Dedifferentiated amniotic fluid mesenchymal stem cell (primary cell): ENCODE data around the gene NINJ2.

Experiments
- DNase-seq: peaks from one replicate; pipeline ENCODE4 v3.0.0-alpha.2; 2016; ENCODE audit errors: extremely low spot score

Gene NINJ2

GRCh38 chr12:549476-550082 is 113.7 kb downstream of the NINJ2 start:
- DNase-seq, result no peak

- DNase-seq, result no peak
Measured at GRCh38 chr12:547883-548470, 115.3 kb downstream of the NINJ2 start.

GRCh38 chr12:546920-547845 is 116.1 kb downstream of the NINJ2 start:
- DNase-seq, result peak; percentile 38

GRCh38 chr12:546265-546919 is 116.9 kb downstream of the NINJ2 start:
- no peak for DNase-seq

- DNase-seq, result no peak
Measured at GRCh38 chr12:545835-546234, 117.4 kb downstream of the NINJ2 start.

GRCh38 chr12:544941-545635 is 118.2 kb downstream of the NINJ2 start:
- no peak for DNase-seq

GRCh38 chr12:544142-544541 is 119.1 kb downstream of the NINJ2 start:
- DNase-seq, result no peak

- DNase-seq, result no peak
Measured at GRCh38 chr12:543114-543451, 120.2 kb downstream of the NINJ2 start.

GRCh38 chr12:542395-543113 is 120.7 kb downstream of the NINJ2 start:
- no peak for DNase-seq

GRCh38 chr12:541676-542324 is 121.4 kb downstream of the NINJ2 start:
- DNase-seq, result no peak

- DNase-seq, result no peak
Measured at GRCh38 chr12:539540-540310, 123.5 kb downstream of the NINJ2 start.

- DNase-seq, result no peak
Measured at GRCh38 chr12:538731-539539, 124.3 kb downstream of the NINJ2 start.

- no peak for DNase-seq
Measured at GRCh38 chr12:537772-538171, 125.5 kb downstream of the NINJ2 start.

GRCh38 chr12:536751-537245 is 126.4 kb downstream of the NINJ2 start:
- no peak for DNase-seq

GRCh38 chr12:535396-535795 is 127.8 kb downstream of the NINJ2 start:
- DNase-seq, result no peak

GRCh38 chr12:534216-534615 is 129.0 kb downstream of the NINJ2 start:
- DNase-seq, result no peak

- no peak for DNase-seq
Measured at GRCh38 chr12:533718-534117, 129.5 kb downstream of the NINJ2 start.

GRCh38 chr12:532908-533565 is 130.2 kb downstream of the NINJ2 start:
- peak; percentile 78 for DNase-seq
